NCI-H1930 (cell line): ENCODE results near the gene ABLIM3.
A peak's percentile ranks its signal among the peaks of the same experiment; 100 is the strongest.
"Not testable (repeated sequence)": the region's sequence is repeated elsewhere in the genome, so short reads cannot be mapped to it uniquely, and the experiment has no call there.

ENCODE experiments used
- DNase-seq, 2 experiments: peaks; one replicate each; lab custom pipeline; 2025; lab: John Stamatoyannopoulos, UW

The ABLIM3 gene

GRCh38 chr5:149257889-149258705, 116.8 kb downstream of the ABLIM3 start:
- DNase-seq: no peak

- no peak for DNase-seq
Measured at GRCh38 chr5:149260761-149261160, 119.5 kb downstream of the ABLIM3 start.

GRCh38 chr5:149261246-149261645, 120.0 kb downstream of the ABLIM3 start:
- DNase-seq: no peak

GRCh38 chr5:149262315-149262714, 121.0 kb downstream of the ABLIM3 start:
- no peak for DNase-seq

GRCh38 chr5:149264439-149265067, 123.3 kb downstream of the ABLIM3 start:
- DNase-seq: peak in 1 of 2 experiments; percentile 49

GRCh38 chr5:149265068-149265465, 123.8 kb downstream of the ABLIM3 start:
- DNase-seq: no peak

- no peak for DNase-seq
Measured at GRCh38 chr5:149265597-149265996, 124.3 kb downstream of the ABLIM3 start.

- DNase-seq: no peak
Measured at GRCh38 chr5:149267241-149267973, 126.1 kb downstream of the ABLIM3 start.

GRCh38 chr5:149268928-149269557, 127.8 kb downstream of the ABLIM3 start:
- peak in 1 of 2 experiments; percentile 11 for DNase-seq

- no peak for DNase-seq
Measured at GRCh38 chr5:149271195-149271715, 130.0 kb downstream of the ABLIM3 start.

- DNase-seq: no peak
Measured at GRCh38 chr5:149271716-149272563, 130.6 kb downstream of the ABLIM3 start, which contains the start of gene AFAP1L1. AFAP1L1 (plus strand) TSS chr5:149271859; CDS start chr5:149271969, 110 bp downstream.

GRCh38 chr5:149272781-149273180, 131.5 kb downstream of the ABLIM3 start:
- DNase-seq: not testable (repeated sequence)

GRCh38 chr5:149273237-149273636, 131.9 kb downstream of the ABLIM3 start:
- no peak for DNase-seq

- no peak for DNase-seq
Measured at GRCh38 chr5:149273950-149274349, 132.7 kb downstream of the ABLIM3 start.

GRCh38 chr5:149274939-149275338, 133.6 kb downstream of the ABLIM3 start:
- DNase-seq: no peak

- DNase-seq: no peak
Measured at GRCh38 chr5:149277801-149278200, 136.5 kb downstream of the ABLIM3 start.

- DNase-seq: no peak
Measured at GRCh38 chr5:149278451-149279210, 137.3 kb downstream of the ABLIM3 start.

- DNase-seq: no peak
Measured at GRCh38 chr5:149279661-149280060, 138.4 kb downstream of the ABLIM3 start.

- DNase-seq: no peak
Measured at GRCh38 chr5:149280124-149280523, 138.8 kb downstream of the ABLIM3 start.

- no peak for DNase-seq
Measured at GRCh38 chr5:149280802-149281201, 139.5 kb downstream of the ABLIM3 start.
